Skeletal muscle tissue (tissue), 4 donors: Measurements from ENCODE around the gene KLHL2. TPM values are rescaled to one million over a fixed set of nuclear protein-coding genes. Genes with fewer than 3 reads are reported as not detected.
"Not testable (repeated sequence)": the region's sequence is repeated elsewhere in the genome, so short reads cannot be mapped to it uniquely, and the experiment has no call there.

ENCODE experiments used
- H3K27ac ChIP-seq: one replicate; pipeline ENCODE4 v1.7.0; 2013; ENCODE audit warnings: mild to moderate bottlenecking, low read depth, low read length, inconsistent platforms
- H3K27me3 ChIP-seq, 3 donors: one replicate each; pipeline ENCODE4 v1.7.0; 2013; ENCODE audit warnings: low read length in 3 of 3; ENCODE audit not compliant: control insufficient read depth in 3 of 3, insufficient read depth in 3 of 3
- H3K36me3 ChIP-seq, 3 donors: one replicate each; pipeline ENCODE4 v1.7.0; 2013; ENCODE audit warnings: low read length in 3 of 3; ENCODE audit not compliant: control insufficient read depth in 3 of 3, insufficient read depth in 3 of 3
- H3K4me1 ChIP-seq, 3 donors: one replicate each; pipeline ENCODE4 v1.7.0; 2013; ENCODE audit warnings: low read length in 3 of 3, mild to moderate bottlenecking in 3 of 3; ENCODE audit not compliant: control insufficient read depth in 3 of 3, insufficient read depth in 3 of 3
- H3K4me3 ChIP-seq, 3 donors: one replicate each; pipeline ENCODE4 v1.7.0; 2013; ENCODE audit warnings: low read length in 3 of 3
- H3K9ac ChIP-seq, 3 donors: one replicate each; pipeline ENCODE4 v1.7.0; 2013; ENCODE audit warnings: low read length in 3 of 3, mild to moderate bottlenecking in 3 of 3, moderate library complexity in 2 of 3, low read depth in 1 of 3
- H3K9me3 ChIP-seq, 3 donors: one replicate each; pipeline ENCODE4 v1.7.0; 2013; ENCODE audit warnings: low read length in 3 of 3; ENCODE audit not compliant: control insufficient read depth in 3 of 3
- total RNA-seq: library from RNA; depleted of rRNA; stranded (reverse); fragments of >200 nt; gene quantifications from one replicate; pipeline ENCODE4 v1.2.3, GENCODE V29; 2014
- donor health status: Osteomylitis.

Gene KLHL2
- total RNA-seq, 1 donor from 2014 or later: 5.2 TPM

- H3K9ac ChIP-seq, H3K4me3 ChIP-seq, H3K4me1 ChIP-seq, H3K27ac ChIP-seq, H3K27me3 ChIP-seq, H3K36me3 ChIP-seq, H3K9me3 ChIP-seq: not testable (repeated sequence)
These were observed 47.4 kb downstream of the KLHL2 start for GRCh38 chr4:165254771-165255170.

GRCh38 chr4:165255439-165255838 is 48.1 kb downstream of the KLHL2 start:
- H3K27me3 ChIP-seq, H3K36me3 ChIP-seq, H3K4me3 ChIP-seq, H3K27ac ChIP-seq, H3K9me3 ChIP-seq, H3K9ac ChIP-seq, H3K4me1 ChIP-seq: not testable (repeated sequence)

GRCh38 chr4:165256074-165256659 is 48.8 kb downstream of the KLHL2 start:
- not testable (repeated sequence) for H3K27ac ChIP-seq, H3K36me3 ChIP-seq, H3K4me1 ChIP-seq, H3K4me3 ChIP-seq, H3K9me3 ChIP-seq, H3K9ac ChIP-seq, H3K27me3 ChIP-seq

- not testable (repeated sequence) for H3K4me3 ChIP-seq, H3K27ac ChIP-seq, H3K27me3 ChIP-seq, H3K9me3 ChIP-seq, H3K9ac ChIP-seq, H3K36me3 ChIP-seq, H3K4me1 ChIP-seq
These were observed 52.4 kb downstream of the KLHL2 start for GRCh38 chr4:165259776-165260175.

GRCh38 chr4:165262306-165262705 is 54.9 kb downstream of the KLHL2 start:
- H3K27ac ChIP-seq, H3K4me1 ChIP-seq, H3K27me3 ChIP-seq, H3K36me3 ChIP-seq, H3K9me3 ChIP-seq, H3K9ac ChIP-seq, H3K4me3 ChIP-seq: not testable (repeated sequence)

- not testable (repeated sequence) for H3K27me3 ChIP-seq, H3K4me3 ChIP-seq, H3K27ac ChIP-seq, H3K36me3 ChIP-seq, H3K4me1 ChIP-seq, H3K9ac ChIP-seq, H3K9me3 ChIP-seq
These were observed 56.1 kb downstream of the KLHL2 start for GRCh38 chr4:165263466-165263865.

- H3K36me3 ChIP-seq, H3K9ac ChIP-seq, H3K27me3 ChIP-seq, H3K9me3 ChIP-seq, H3K4me1 ChIP-seq, H3K4me3 ChIP-seq, H3K27ac ChIP-seq: not testable (repeated sequence)
These were observed 62.6 kb downstream of the KLHL2 start for GRCh38 chr4:165269931-165270330.

GRCh38 chr4:165273443-165273842 is 66.1 kb downstream of the KLHL2 start:
- not testable (repeated sequence) for H3K9ac ChIP-seq, H3K4me3 ChIP-seq, H3K27ac ChIP-seq, H3K36me3 ChIP-seq, H3K9me3 ChIP-seq, H3K4me1 ChIP-seq, H3K27me3 ChIP-seq

GRCh38 chr4:165275357-165275756 is 68.0 kb downstream of the KLHL2 start:
- not testable (repeated sequence) for H3K9ac ChIP-seq, H3K4me1 ChIP-seq, H3K9me3 ChIP-seq, H3K27me3 ChIP-seq, H3K27ac ChIP-seq, H3K4me3 ChIP-seq, H3K36me3 ChIP-seq

- H3K4me1 ChIP-seq, H3K27me3 ChIP-seq, H3K9me3 ChIP-seq, H3K9ac ChIP-seq, H3K36me3 ChIP-seq, H3K4me3 ChIP-seq, H3K27ac ChIP-seq: not testable (repeated sequence)
These were observed 72.2 kb downstream of the KLHL2 start for GRCh38 chr4:165279531-165279930.

GRCh38 chr4:165284697-165285096 is 77.3 kb downstream of the KLHL2 start:
- H3K27me3 ChIP-seq, H3K4me3 ChIP-seq, H3K36me3 ChIP-seq: not testable (repeated sequence)

More at GRCh38 chr4:165284697-165285096, 77.3 kb downstream of the KLHL2 start:
- H3K27ac ChIP-seq, H3K4me1 ChIP-seq, H3K9me3 ChIP-seq, H3K9ac ChIP-seq: not testable (repeated sequence)
